22Rv1 (cell line): ENCODE data around the gene TBL2.
"Not testable (repeated sequence)": the region's sequence is repeated elsewhere in the genome, so short reads cannot be mapped to it uniquely, and the experiment has no call there.

Experiments
- H3K27ac ChIP-seq: fragments of 450-650 bp; 2 replicates; pipeline ENCODE4 v1.5.1; 2017
- ZFX ChIP-seq: fragments of 450-650 bp; IDR thresholded peaks from 2 replicates; pipeline ENCODE4 v1.6.1; 2017; ENCODE audit warnings: antibody characterized with exemption, borderline replicate concordance
- TF ChIP-seq, protein P1 (sequence below): fragments of 450-650 bp; IDR thresholded peaks from 2 replicates; pipeline ENCODE4 v1.5.1; 2017; ENCODE audit warnings: mild to moderate bottlenecking

The TBL2 gene

DNA sequence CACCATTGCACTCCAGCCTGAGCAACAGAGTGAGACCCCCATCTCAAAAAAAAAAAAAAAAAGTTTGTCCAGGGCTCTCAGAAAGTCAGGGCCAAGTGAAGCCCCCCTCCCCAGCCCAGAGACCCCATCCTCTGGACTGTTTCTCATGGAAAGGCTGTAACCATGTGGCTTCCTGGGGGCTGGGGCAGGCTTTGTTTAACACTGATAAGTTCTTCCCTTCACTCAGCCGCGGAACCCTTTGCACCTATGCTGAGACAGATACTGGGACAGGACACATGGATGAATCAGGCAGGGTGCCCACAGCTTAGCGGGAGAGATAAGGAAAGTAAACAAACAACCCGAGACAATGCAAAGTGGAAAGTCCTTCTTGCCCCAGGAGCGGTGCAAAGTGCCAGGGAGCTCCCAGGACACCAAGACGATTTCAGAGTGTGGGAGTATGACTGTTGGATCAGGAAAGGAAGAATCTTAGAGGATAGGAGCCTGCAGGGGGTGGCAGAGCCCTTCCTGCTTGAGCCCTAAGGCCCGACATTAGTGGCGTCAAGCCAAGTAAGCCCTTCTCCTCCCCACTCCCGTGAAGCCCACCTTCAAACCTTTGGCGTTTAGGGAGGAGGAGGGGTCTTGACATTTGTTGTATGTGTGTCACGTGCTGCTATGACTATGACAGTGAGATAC, 34.4 kb upstream of the TBL2 start:
- TF ChIP-seq, protein P1, sequence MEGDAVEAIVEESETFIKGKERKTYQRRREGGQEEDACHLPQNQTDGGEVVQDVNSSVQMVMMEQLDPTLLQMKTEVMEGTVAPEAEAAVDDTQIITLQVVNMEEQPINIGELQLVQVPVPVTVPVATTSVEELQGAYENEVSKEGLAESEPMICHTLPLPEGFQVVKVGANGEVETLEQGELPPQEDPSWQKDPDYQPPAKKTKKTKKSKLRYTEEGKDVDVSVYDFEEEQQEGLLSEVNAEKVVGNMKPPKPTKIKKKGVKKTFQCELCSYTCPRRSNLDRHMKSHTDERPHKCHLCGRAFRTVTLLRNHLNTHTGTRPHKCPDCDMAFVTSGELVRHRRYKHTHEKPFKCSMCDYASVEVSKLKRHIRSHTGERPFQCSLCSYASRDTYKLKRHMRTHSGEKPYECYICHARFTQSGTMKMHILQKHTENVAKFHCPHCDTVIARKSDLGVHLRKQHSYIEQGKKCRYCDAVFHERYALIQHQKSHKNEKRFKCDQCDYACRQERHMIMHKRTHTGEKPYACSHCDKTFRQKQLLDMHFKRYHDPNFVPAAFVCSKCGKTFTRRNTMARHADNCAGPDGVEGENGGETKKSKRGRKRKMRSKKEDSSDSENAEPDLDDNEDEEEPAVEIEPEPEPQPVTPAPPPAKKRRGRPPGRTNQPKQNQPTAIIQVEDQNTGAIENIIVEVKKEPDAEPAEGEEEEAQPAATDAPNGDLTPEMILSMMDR: peak; percentile 57
- no peak for TF ChIP-seq ZFX
- H3K27ac ChIP-seq: peak overlapping the region; percentile 52

DNA sequence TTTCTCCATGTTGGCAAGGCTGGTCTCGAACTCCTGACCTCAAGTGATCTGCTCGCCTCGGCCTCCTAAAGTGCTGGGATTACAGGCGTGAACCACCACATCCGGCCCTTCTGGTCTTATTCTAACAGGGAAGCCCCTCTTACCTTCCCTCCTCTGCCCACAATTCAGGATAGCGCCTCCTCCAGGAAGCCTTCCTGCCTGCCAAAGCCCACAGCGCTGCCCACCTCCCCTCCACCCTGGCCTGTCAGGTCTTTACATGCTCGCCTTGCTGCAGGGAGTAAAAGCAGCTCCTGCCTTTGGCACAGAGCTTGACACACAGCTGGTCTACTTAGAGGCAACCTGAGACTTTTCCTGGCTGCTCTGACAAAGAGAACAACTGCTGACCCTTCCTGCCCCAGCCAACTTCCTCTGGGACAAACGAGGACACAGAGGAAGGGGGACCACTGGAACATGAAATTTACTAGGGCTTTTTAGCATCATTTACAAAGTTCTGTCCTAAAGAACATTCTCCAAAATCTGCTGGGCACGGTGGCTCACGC, 32.7 kb upstream of the TBL2 start:
- TF ChIP-seq, protein P1: 0 out of 2 replicates have a peak, but pooled peaks have one; percentile 7
- no peak for TF ChIP-seq ZFX
- no peak overlapping the region for H3K27ac ChIP-seq

DNA sequence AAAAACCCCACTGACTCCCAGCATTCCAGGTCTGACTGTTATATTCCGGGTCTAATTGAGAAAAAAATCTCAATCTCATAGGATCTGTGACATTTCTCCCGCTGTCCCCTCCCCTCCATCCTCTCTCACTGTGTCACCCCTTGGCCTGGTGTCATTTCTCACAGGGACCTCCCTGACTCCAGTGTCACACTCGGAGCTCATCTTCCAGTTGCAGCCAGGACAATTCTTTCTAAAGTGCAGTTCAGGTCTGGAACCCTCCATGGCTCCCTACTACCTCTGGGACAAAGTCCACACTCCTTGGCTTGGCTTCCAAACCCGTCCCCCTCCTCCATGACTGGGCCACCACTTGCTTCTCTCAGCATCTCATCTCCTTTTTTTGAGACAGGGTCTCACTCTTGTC, 31.7 kb upstream of the TBL2 start:
- no peak for TF ChIP-seq ZFX
- TF ChIP-seq, protein P1: no peak
- H3K27ac ChIP-seq: no peak overlapping the region

DNA sequence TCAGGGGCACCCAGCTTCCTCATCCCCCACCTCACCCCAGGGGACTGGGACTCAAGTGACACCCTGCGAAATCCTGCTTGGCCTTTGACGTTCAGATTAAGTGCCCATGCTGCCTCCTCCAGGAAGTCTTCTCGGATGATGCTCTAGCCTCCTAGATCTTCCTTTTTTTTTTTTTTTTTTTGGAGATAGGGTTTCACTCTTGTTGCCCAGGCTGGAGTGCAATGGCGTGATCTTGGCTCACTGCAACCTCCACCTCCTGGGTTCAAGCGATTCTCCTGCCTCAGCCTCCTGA, 29.3 kb upstream of the TBL2 start:
- not testable (repeated sequence) for H3K27ac ChIP-seq

DNA sequence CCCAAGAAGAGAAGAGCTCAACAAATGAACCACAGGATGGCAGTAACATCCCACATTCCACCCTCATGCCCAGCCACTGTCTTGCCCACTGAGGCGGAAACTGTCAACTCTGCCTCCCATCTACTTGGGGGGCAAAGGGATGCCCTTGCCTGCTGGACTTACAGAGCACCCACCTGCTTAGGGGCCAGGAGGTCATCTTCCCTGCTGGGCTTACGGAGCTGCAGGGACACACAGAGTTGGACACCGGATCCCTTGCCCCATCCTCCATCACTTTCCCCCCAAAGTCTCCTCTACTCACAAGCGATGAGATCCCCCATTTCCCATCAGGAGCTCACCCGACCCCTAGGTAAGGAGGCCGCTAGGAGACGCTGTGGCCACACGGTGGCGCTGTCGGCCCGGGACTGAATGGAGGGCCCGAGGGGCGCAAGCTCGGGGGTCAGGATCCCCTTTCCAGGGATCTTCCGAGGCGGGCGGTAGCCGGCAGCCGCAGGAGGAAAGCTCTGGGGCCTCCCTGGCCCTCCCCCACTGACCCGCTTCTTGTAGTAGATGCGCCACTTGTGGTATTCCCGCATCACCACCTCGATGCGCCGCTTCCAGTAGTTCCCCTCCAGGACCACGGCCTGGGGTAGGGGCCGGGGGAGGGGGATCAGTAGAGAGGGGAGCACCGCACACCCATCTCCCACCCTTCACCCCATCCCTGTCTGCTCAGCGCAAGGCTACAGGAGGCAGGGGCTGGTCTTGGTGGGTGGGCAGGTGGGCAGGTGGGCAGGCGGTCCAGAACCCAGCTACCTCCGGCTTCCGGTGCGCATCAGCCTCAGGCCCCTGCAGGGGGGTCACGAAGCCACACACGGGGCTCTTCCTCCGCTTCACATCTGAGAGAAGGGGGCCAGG, 28.7 kb upstream of the TBL2 start:
- no peak overlapping the region for H3K27ac ChIP-seq
- TF ChIP-seq ZFX: no peak
- TF ChIP-seq, protein P1: peak; percentile 99

DNA sequence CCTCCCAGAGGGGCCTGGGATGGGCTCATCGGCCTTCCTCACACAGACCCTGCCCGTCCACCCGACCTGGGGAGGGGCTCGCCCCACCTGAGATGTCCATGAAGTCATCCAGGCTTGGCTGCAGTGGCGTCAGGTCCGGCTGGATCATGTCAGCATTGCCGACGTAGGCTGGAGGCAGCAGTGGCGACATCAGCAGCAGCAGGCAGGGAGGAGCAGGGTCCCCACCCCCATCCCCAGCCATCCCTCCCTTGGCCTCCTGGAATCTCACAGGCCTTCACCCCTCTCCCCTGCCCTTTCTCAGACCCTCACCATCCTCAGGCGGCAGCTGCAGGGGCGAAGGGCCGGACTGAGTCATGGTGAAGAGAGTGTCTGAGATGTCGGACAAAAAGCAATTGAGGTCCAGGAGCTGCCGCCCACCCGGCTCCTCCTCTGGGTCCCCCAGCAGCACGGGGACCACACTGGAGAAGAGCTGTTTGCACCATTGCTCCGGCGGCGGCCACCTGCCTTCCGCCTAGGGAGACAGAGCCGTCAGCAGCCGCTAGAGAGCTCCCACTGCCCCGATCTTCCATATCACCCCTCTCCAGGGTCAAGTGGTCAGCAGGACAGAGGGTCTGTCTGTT, 27.3 kb upstream of the TBL2 start:
- TF ChIP-seq ZFX: no peak
- TF ChIP-seq, protein P1: no peak
- H3K27ac ChIP-seq: no peak overlapping the region

DNA sequence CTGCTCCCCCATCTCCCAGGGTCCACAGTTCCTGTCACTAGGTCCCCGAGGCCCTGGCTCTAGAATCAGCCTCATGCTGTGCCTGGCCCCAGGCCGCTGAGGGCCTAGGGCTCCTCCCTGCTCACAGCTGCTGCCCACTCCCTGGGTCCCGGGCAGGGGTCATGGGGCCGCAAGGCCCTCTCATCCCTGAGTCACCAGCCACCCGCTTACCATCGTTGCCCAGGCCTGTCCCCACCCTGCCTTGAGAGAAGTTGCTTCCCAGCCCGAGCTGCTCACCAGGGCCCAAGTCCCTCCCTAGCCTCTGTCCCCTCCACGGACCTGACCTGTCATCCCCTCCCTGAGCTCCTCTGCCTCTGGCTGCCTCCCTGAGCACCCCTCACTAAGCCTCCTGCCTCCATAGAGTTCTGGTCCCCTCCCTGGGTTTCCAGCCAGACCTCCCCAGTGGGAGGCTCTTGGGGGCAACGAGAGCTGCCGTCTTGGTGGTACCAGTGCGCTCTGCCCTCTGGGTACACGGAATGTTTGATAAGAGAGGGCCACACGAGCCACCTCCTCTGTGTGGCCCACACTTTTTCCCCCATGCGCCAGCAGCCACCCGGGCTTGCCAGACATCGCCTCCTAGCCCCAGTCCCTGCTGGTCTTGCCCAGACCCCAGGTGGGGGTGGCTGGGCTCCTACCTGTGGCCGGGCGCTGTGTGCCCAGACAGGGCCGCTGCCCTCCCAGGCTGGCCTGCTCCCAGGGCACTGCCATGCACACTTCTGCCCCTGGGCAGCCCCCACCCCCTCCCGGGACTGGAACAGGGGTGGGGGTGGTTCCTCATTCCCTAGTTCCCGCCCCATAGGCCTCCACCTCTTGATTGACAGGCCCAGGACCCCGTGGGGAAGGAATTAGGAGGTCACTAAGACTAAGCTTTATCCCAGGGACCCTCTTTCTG, 24.6 kb upstream of the TBL2 start:
- no peak for TF ChIP-seq ZFX
- TF ChIP-seq, protein P1: no peak
- no peak overlapping the region for H3K27ac ChIP-seq
